ENCODE measurements around the gene PRR14L. TPM values are rescaled to one million over a fixed set of nuclear protein-coding genes. Genes with fewer than 3 reads are reported as not detected.

Gene PRR14L
- total RNA-seq, 1 experiment from 2014 or later: 138 TPM

DNA sequence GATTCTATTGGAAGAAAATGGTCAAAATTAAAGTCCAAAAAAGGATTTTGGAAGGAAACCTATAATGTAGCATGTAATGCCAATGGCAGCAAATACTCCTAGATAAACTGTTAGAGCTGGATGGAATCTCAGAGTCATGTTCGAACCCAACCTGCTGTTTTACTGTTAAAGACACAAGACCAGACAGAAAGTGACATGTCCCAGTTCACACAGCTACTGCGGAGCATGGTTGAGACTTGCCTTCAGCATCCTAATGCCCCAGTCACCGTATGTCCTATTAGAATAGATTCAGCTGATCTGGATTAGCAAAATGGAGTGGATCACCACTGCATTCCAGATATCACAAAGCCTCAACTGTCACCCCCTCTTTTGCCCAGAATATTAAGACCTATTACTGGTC lies 102.9 kb downstream of the PRR14L start:
- no peak overlapping the region for H2BK20ac ChIP-seq (ENCODE audit: low read depth, low read length, poor library complexity, severe bottlenecking)
- H2BK120ac ChIP-seq (ENCODE audit: low read depth, low read length, poor library complexity, severe bottlenecking): no peak overlapping the region
- no peak overlapping the region for H3K56ac ChIP-seq (ENCODE audit: insufficient read length, low read depth, low read length)
- no peak overlapping the region for H3K14ac ChIP-seq (ENCODE audit: insufficient read depth, low read length)
- no peaks in the 10 kb centered on the region for H3K27me3 ChIP-seq (ENCODE audit: insufficient read depth, low read length)
- no CpG with 5 or more reads among the region's 3 CpGs for WGBS (ENCODE audit: extremely low coverage, insufficient read length, low lambda C conversion rate)
- H3K36me3 Mint-ChIP-seq (ENCODE audit: insufficient read depth in 1 of 3, low read depth in 3 of 3): peaks cover 14 to 54% (median 54%) of the 10 kb centered on the region in 3 experiments; a peak in 6 of 7 replicates
- H4K8ac ChIP-seq (replicated peaks; ENCODE audit: insufficient read length, low read depth, low read length): no peak overlapping the region
- no peak overlapping the region for H3K4ac ChIP-seq (ENCODE audit: low read depth, low read length)
- no peak for DNase-seq
- H3K4me1 Mint-ChIP-seq: peaks cover 17 to 25% of the 10 kb centered on the region in 2 experiments
- H2BK5ac ChIP-seq (ENCODE audit: insufficient read length, low read length): no peak overlapping the region
- H3K79me2 ChIP-seq (ENCODE audit: insufficient read depth, low read length): no peaks in the 10 kb centered on the region; the same call in 1 of the 2 replicates
- no peak overlapping the region for H2BK12ac ChIP-seq (ENCODE audit: insufficient read length, low read depth, low read length)
- no peak overlapping the region for H3K23ac ChIP-seq (ENCODE audit: insufficient read length, low read depth, low read length)
- peaks cover 2% of the 10 kb centered on the region for H3K79me1 ChIP-seq (ENCODE audit: insufficient read depth, low read depth, low read length, poor library complexity, severe bottlenecking)
- peaks cover 2% of the 10 kb centered on the region; the same call in 1 of the 2 replicates for H3K4me1 ChIP-seq (ENCODE audit: insufficient read depth, low read length)
- H2AK5ac ChIP-seq (ENCODE audit: insufficient read length, low read length): no peak overlapping the region
- no peak overlapping the region; a peak in 1 of 7 replicates for H3K27ac Mint-ChIP-seq
- H4K20me1 ChIP-seq (ENCODE audit: control insufficient read depth, insufficient read depth, insufficient read length): no peaks in the 10 kb centered on the region
- no peak overlapping the region for H3K9ac ChIP-seq (ENCODE audit: extremely low read depth, insufficient read length, low read length)
- H3K9me3 Mint-ChIP-seq: no peaks in the 10 kb centered on the region
- no peaks in the 10 kb centered on the region for H3K9me3 ChIP-seq (ENCODE audit: control insufficient read depth, low read depth, low read length)
- H3K27me3 Mint-ChIP-seq (ENCODE audit: low read depth): no peaks in the 10 kb centered on the region
- H3K4me3 Mint-ChIP-seq: no peak overlapping the region
- H2AFZ ChIP-seq (ENCODE audit: low read length): no peak overlapping the region
- no peak overlapping the region for H3K18ac ChIP-seq (ENCODE audit: insufficient read length, low read depth, low read length)
- no peak overlapping the region for H4K5ac ChIP-seq (ENCODE audit: insufficient read length, low read depth, low read length)
- TF ChIP-seq, protein P1, sequence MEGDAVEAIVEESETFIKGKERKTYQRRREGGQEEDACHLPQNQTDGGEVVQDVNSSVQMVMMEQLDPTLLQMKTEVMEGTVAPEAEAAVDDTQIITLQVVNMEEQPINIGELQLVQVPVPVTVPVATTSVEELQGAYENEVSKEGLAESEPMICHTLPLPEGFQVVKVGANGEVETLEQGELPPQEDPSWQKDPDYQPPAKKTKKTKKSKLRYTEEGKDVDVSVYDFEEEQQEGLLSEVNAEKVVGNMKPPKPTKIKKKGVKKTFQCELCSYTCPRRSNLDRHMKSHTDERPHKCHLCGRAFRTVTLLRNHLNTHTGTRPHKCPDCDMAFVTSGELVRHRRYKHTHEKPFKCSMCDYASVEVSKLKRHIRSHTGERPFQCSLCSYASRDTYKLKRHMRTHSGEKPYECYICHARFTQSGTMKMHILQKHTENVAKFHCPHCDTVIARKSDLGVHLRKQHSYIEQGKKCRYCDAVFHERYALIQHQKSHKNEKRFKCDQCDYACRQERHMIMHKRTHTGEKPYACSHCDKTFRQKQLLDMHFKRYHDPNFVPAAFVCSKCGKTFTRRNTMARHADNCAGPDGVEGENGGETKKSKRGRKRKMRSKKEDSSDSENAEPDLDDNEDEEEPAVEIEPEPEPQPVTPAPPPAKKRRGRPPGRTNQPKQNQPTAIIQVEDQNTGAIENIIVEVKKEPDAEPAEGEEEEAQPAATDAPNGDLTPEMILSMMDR (conservative IDR thresholded peaks at IDR 0.05): no peak
- H3K27ac ChIP-seq (ENCODE audit: insufficient read length, low read depth, low read length): no peak overlapping the region
- H3K4me2 ChIP-seq (ENCODE audit: insufficient read depth, insufficient read length, low read length): no peak overlapping the region
- no peaks in the 10 kb centered on the region for H3K23me2 ChIP-seq (ENCODE audit: insufficient read length, low read depth, low read length, poor library complexity, severe bottlenecking)
- H4K91ac ChIP-seq (ENCODE audit: insufficient read length, low read depth, low read length): no peak overlapping the region
- H3T11ph ChIP-seq (ENCODE audit: low read length): no peak overlapping the region
- no peak overlapping the region for H2BK15ac ChIP-seq (ENCODE audit: low read depth, low read length)
